Endothelial cell of umbilical vein (primary cell): Measurements from ENCODE around the gene PAPPA2.

Experiments used
- CTCF ChIP-seq, 2 donors: IDR thresholded peaks; 1 replicate in 1 of 2; 2 replicates in 1 of 2; pipeline ENCODE4 v1.5.1; 2011; ENCODE audit warnings: low read length in 2 of 2, mild to moderate bottlenecking in 2 of 2, moderate library complexity in 2 of 2, control low read depth in 1 of 2, inconsistent platforms in 1 of 2, low read depth in 1 of 2; ENCODE audit not compliant: insufficient read depth in 1 of 2; ENCODE audit errors: extremely low read depth in 1 of 2
- EZH2 ChIP-seq: IDR thresholded peaks from 2 replicates; pipeline ENCODE4 v1.6.1; 2012; ENCODE audit warnings: borderline replicate concordance, low read depth, mild to moderate bottlenecking, moderate library complexity, low read length, inconsistent platforms; ENCODE audit not compliant: severe bottlenecking
- FOS ChIP-seq: IDR thresholded peaks from 2 replicates; pipeline ENCODE4 v1.6.1; 2011; ENCODE audit warnings: mild to moderate bottlenecking, low read length, moderate library complexity, borderline replicate concordance; ENCODE audit not compliant: insufficient read depth
- GATA2 ChIP-seq: IDR thresholded peaks from 2 replicates; pipeline ENCODE4 v1.7.0; 2011; ENCODE audit warnings: low read depth, mild to moderate bottlenecking, moderate library complexity, mixed read lengths, low read length; ENCODE audit not compliant: insufficient read length, insufficient read depth
- JUN ChIP-seq: IDR thresholded peaks from 2 replicates; pipeline ENCODE4 v1.6.1; 2011; ENCODE audit warnings: borderline replicate concordance, low read depth; ENCODE audit not compliant: insufficient read length, insufficient read depth
- MYC ChIP-seq: IDR thresholded peaks from one replicate; pipeline ENCODE4 v1.6.1; 2011; ENCODE audit warnings: mild to moderate bottlenecking, low read depth, low read length
- POLR2A ChIP-seq: IDR thresholded peaks from 2 replicates; pipeline ENCODE4 v1.6.1; 2012; ENCODE audit warnings: low read depth, mild to moderate bottlenecking, control low read depth, low read length
- POLR2AphosphoS5 ChIP-seq: IDR thresholded peaks from 2 replicates; pipeline ENCODE4 v1.6.1; 2012; ENCODE audit warnings: low read depth, mild to moderate bottlenecking, control low read depth, low read length, moderate library complexity; ENCODE audit not compliant: insufficient read depth
- TF ChIP-seq, protein P1 (sequence below): IDR thresholded peaks from 2 replicates; pipeline ENCODE4 v1.6.1; 2011; ENCODE audit not compliant: insufficient read depth, insufficient read length

GRCh38 chr1:176785056-176785455 lies 322.1 kb downstream of the PAPPA2 start:
- TF ChIP-seq CTCF (IDR thresholded peaks at IDR 0.05; ENCODE audit: extremely low read depth in 1 of 2, insufficient read depth in 1 of 2, low read depth in 1 of 2, low read length in 2 of 2), result no peak
- TF ChIP-seq POLR2A, result no peak
- TF ChIP-seq, protein P1, sequence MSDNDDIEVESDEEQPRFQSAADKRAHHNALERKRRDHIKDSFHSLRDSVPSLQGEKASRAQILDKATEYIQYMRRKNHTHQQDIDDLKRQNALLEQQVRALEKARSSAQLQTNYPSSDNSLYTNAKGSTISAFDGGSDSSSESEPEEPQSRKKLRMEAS, result no peak
- TF ChIP-seq POLR2AphosphoS5, result no peak
- no peak for TF ChIP-seq FOS
- no peak for TF ChIP-seq EZH2
- no peak for TF ChIP-seq JUN
- no peak for TF ChIP-seq MYC
- TF ChIP-seq GATA2, result no peak
